GM10266 (cell line): ENCODE measurements around the gene MTCH1.
"Not testable (repeated sequence)": the region's sequence is repeated elsewhere in the genome, so short reads cannot be mapped to it uniquely, and the experiment has no call there.

Experiments
- DNase-seq: peaks from one replicate; pipeline ENCODE4 v3.0.0; 2012; ENCODE audit errors: extremely low spot score
- CTCF ChIP-seq: IDR thresholded peaks from 2 replicates; pipeline ENCODE4 v1.5.1; 2012; ENCODE audit warnings: mild to moderate bottlenecking, low read depth; ENCODE audit not compliant: control insufficient read depth, insufficient read depth; ENCODE audit errors: missing control alignments

Gene MTCH1

GRCh38 chr6:36954262-36954931 is 31.6 kb downstream of the MTCH1 start, which contains the start of gene PI16:
Gene PI16, plus strand, starts transcription at chr6:36954738. Its CDS starts 23 bp downstream, at chr6:36954761.
- TF ChIP-seq CTCF: no peak
- no peak for DNase-seq

GRCh38 chr6:36953931-36954261 is 32.1 kb downstream of the MTCH1 start:
- DNase-seq: no peak
- TF ChIP-seq CTCF: no peak

- no peak for DNase-seq
- TF ChIP-seq CTCF: no peak
Measured at GRCh38 chr6:36949636-36950035, 36.4 kb downstream of the MTCH1 start.

GRCh38 chr6:36949076-36949475 is 36.9 kb downstream of the MTCH1 start:
- DNase-seq: not testable (repeated sequence)

GRCh38 chr6:36947570-36948351 is 38.2 kb downstream of the MTCH1 start:
- DNase-seq: no peak
- TF ChIP-seq CTCF: no peak

- no peak for TF ChIP-seq CTCF
- no peak for DNase-seq
Measured at GRCh38 chr6:36946526-36946925, 39.5 kb downstream of the MTCH1 start.

GRCh38 chr6:36945301-36945700 is 40.7 kb downstream of the MTCH1 start:
- no peak for TF ChIP-seq CTCF
- no peak for DNase-seq
